HG03095 (cell line): ENCODE measurements around the gene FNDC1.

ENCODE experiments used
- ATAC-seq: cut with Tn5 transposase; IDR thresholded peaks from one replicate; pipeline ENCODE4 v1.9.1; 2021; ENCODE audit warnings: moderate library complexity; ENCODE audit not compliant: unreplicated experiment

FNDC1 gene

DNA sequence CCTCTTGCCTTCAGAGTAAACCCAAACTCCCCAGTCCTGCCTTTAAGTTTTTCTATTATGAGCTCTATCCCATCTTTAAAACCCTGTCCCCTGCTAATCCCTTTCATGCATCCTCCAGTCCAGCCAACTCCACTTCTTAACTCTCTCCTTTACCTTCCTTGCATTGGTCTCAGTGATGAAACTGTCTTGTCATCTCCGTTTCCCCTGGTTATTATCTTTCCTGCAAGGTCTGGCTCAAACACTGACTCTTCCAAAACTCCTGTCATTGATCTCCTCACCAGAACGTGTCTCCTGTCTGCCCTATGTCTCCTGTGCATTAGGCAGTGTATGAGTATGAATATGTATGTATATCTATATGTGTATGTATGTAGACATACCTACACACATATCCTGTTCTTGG lies 11.8 kb upstream of the FNDC1 start:
- ATAC-seq: no peak

DNA sequence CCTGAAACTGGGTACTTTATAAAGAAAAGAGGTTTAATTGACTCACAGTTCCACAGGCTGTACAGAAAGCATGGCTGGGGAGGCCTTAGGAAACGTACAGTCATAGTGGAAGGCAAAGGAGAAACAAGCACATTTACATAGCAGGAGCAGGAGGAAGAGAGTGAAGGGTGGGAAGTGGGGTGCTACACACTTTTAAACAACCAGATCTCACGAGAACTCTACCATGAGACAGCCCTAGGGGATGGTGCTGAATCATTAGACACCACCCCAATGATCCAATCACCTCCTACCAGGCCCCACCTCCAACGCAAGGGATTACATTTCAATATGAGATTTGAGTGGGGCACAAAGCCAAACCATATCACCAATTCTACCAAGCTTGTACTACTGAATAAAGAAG lies 7.4 kb upstream of the FNDC1 start:
- no peak for ATAC-seq

DNA sequence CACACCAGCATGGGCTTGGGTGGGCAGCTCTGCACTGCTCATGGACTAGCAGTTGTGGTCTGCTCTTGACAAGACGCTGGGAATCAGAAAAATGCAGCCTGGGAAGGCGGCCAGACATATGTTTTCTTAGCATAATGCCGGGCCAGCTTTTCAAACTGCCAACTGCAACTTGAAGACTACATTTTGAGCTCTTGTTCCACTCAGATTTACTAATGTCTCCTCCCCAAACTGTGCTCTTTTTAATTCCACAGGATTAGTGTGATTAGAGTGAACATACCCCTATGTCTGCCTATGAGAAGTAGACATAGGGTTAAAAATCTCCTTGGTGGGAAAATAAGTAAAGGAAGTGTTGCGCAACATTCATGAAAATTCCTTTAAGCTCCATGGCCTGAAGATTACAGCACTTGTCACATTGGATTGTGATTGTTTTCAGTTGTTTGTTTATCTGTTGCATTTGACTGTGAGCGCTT lies 5.3 kb upstream of the FNDC1 start:
- ATAC-seq: no peak

DNA sequence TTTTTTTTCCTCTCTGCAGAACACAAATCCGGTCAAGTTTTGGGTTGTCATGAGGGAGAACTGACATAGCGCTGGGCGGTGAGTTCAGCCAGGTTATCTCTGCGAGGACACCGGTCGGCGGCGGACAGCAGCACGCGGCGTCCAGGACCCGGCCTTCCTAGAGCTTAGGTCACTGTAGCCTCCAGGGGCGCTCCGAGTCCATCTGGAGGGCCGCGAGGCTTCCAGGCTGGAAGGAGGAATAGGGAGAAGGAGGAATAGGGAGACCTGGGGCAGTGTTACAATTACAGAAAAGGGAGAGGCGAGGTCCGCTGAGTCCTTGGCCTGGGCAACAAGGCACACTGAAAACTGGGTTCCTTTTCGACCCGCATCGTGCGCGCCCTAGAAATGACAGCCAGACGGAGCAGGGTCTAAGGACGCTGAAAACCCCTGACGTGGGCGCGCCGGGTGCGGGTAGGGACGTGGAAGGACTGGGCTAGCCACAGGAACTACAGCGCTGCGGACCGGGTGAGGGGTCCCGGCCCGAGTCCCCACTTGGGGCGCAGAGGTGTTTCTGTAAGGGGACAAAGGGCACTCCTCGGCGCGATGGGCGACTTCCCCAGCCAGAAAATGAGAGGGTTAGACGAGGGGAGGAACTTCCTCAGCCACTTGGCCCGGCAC lies 536 bp upstream of the FNDC1 start:
- no peak for ATAC-seq

- ATAC-seq: no peak
These were observed 545 bp downstream of the FNDC1 start for GRCh38 chr6:159169557-159170332.

DNA sequence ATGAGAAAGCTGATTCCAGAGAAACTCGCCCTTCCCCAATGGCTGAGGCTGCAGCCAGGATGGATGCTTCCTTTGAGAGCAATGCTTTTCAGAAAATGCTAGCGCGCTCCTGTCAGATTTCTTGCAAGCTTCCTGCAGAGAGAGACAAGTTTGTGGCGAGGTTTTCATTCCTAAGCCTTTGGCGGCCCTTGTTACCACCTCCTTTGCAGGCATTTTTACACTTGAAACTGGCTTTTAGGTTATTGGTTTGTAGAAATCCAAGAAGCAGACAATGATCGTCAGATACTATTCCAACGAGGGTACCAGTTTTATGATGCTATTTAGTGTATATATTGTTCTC lies 1.1 kb downstream of the FNDC1 start:
- ATAC-seq: no peak

DNA sequence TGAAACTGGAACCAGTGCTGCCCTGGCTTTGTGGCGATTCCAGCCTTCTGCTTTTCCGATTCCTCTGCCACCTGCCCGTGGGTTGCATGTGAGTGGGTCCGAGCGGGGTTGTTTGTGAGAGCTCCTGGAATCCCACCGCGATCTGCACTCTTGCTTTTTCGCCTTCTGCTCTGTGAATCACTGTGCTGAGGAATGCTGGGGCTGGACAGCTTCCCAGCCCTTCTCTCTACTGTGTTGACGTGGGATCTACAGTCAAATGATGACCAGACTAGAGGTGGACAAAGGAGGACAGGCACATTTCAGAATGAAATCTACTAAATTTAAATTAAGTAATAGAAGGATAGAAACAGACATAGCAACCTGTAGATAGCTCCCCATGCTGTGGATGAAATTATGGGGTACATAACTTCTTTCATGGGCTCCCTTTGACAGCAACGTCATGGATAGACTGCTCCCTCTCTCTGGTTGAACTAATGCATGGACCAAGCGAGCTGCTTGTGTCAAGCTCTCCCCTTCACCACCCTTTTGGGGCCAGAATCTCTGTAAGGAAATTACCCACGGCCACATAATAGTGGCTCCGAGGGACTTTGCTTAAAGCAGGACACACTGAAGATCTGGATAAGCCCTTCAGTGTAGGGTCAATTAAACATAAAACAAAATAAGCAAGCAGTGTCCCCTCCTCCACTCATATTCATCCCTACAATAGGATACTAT lies 2.0 kb downstream of the FNDC1 start:
- ATAC-seq: no peak

- no peak for ATAC-seq
These were observed 2.9 kb downstream of the FNDC1 start for GRCh38 chr6:159172091-159172491.

DNA sequence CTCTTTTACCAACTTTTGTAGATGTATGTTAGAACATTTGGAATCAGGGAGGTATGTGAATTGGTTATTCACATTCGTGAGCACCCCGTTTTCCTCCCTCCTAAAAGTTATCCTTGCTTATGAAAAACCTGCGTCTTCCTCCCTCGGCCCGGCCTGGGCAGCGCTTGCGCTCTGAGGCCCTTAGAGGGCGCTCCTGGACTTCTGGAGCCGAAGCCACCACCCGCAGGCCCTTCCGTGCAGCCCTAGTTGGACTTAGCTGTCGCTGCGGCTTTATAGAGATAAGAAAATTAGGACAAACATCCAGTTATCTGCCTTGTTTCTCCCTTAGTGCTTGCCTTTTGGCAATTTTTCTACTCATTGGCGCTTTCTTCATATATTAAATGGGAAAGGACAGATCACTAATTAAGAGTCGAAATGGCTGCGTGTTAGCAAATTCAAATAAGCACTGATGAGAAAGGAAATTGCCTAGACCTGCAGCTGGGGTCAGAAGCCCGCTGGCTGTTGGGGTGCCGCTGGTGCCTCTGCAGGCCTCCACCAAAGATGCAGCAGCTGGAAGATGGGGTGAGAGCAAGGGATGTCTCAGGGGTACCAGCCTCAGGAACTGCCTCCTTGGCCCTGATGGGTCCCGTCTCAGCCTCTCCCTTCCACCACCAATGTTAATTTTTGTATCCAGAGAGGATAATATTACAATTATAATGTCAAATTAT lies 5.2 kb downstream of the FNDC1 start:
- peak; percentile 76 for ATAC-seq

DNA sequence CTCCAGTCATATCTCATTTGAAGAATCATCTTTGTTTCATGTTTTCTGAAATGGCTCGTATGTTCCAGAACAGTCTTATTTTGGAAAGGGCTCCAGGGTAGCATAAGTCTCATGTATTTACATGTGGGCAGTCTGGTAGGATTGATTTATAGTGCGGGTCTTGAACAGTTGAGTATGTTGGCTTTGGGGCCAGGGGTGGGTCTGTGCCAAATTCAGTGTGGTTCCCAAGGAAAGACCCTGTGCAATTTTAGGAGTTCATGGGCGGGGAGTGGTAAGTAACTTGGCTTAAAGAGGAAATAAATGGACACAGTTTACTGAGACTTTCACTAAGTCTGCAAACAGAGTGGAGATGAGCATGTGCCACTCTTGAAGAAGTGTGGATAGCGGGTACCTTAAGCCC lies 7.7 kb downstream of the FNDC1 start:
- no peak for ATAC-seq

GRCh38 chr6:159178847-159179246 lies 9.6 kb downstream of the FNDC1 start:
- ATAC-seq: no peak

DNA sequence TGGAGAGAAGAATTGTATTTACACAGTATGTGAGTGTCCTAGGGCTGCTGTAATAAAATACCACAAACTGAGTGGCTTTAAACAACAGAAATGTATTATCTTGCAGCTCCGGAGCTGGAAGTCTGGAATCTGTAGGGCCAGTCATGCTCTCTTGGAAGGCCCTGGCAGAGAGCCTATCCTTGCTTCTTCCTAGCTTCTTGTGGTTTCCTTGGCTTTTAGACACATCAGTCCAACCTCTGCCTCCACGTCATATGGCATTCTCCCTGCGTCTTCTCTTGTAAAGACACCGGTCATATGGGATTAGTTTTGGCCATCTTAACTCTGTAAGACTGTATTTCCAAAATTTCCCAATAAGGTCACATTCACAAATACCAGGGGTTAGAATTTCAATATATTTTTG lies 10.8 kb downstream of the FNDC1 start:
- ATAC-seq: no peak

GRCh38 chr6:159181914-159182313 lies 12.7 kb downstream of the FNDC1 start:
- ATAC-seq: no peak

DNA sequence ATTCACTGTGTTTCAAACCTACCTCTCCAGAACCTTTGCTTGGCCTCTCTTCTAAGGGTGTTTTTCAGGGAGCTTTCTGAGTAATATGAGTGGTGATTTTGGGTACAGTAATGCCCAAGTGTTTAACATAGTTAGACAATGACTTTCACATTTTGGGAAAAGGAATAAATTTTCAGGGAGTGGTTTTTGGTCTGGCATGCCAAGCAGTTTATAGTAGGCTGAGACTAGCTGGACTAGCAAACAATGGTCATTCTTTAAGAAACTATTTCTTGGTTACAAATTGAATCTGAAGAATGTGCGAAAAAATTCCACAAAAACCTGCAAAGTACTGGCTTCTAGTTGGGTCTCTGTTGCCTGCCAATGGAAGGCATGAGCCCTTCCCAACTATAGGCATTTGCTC lies 15.4 kb downstream of the FNDC1 start:
- ATAC-seq: no peak

GRCh38 chr6:159190460-159190859 lies 21.3 kb downstream of the FNDC1 start:
- ATAC-seq: no peak

DNA sequence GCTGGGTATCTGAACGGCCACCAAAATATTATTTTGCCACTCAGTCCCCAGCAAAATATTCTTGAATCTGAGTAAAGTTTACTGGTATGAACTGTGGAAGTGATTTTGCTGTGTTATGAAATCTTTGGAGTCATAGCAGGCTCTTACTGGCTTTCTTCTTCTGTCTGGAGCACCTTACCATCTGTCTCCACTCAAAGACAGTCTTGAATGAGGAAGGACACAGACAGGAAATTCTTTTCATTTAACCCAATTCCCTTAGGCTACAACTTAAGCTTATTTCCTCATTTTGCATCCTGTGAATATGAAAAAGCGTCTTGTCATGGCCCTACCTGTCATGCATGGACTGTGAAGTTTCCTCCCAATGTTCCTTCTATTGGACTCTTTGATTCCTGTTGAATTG lies 24.7 kb downstream of the FNDC1 start:
- ATAC-seq: no peak

DNA sequence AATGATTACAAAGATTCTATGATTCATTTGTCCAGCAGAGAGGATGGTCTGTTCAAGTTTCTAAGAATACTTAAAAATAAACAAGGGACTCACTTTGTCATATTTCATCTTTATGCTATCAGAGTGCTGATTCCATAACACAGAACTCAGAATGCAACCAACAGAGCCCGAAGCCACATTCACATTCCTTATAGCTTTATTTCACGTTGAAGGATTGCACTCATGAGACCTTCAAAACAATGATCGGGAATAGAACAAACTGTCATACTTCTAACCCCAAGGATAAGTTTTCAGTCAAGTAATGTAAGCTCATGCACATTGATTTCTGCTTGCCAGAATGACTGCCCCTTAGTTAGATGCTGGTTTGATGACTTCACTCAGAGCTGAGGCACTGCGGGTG lies 25.2 kb downstream of the FNDC1 start:
- ATAC-seq: no peak

GRCh38 chr6:159196430-159196975 lies 27.3 kb downstream of the FNDC1 start:
- no peak for ATAC-seq

- ATAC-seq: no peak
These were observed 28.1 kb downstream of the FNDC1 start for GRCh38 chr6:159197251-159197650.

DNA sequence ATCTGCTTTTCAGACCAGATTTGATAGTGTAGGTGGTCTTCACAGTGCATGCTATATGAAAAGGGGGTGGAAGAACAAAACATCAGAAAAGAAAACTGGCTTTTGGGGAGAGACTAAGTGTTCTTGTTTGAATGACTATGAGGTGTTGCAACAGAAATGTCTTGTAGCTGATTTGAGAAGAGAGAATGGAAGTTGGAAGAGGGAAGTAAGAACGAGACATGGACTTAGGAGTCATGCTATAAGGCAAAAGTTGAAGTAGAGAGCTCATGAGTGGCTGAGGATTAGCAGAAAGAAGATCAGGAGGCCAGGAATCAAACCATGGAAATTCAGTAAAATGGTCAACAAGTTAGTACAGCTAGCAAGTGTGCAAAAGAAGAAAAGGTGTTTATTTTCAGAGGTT lies 32.1 kb downstream of the FNDC1 start:
- no peak for ATAC-seq

- ATAC-seq: no peak
These were observed 34.3 kb downstream of the FNDC1 start for GRCh38 chr6:159203304-159204005.
